Measurements from ENCODE around the gene GNG4.
"Not testable (repeated sequence)": the region's sequence is repeated elsewhere in the genome, so short reads cannot be mapped to it uniquely, and the experiment has no call there.

DNA sequence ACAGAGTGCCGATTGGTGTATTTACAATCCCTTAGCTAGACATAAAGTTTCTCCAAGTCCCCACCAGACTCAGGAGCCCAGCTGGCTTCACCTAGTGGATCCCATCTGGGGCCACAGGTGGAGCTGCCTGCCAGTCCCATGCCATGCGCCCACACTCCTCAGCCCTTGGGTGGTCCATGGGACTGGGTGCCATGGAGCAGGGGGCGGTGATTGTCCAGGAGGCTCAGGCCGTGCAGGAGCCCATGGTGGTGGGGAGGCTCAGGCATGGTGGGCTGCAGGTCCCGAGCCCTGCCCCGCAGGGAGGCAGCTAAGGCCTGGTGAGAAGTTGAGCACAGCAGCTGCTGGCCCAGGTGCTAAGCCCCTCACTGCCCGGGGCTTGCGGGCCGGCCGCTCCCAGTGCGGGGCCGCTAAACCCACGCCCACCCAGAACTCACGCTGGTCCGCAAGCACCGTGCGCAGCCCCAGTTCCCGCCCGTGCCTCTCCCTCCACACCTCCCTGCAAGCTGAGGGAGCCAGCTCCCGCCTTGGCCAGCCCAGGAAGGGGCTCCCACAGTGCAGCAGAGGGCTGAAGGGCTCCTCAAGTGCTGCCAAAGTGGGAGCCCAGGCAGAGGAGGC lies 55.2 kb downstream of the GNG4 start:
- TF ChIP-seq POLR2A (IDR thresholded peaks at IDR 0.05; ENCODE audit: low read depth, low read length); FOXK2 (IDR thresholded peaks at IDR 0.05); EZH2 (IDR thresholded peaks at IDR 0.05; ENCODE audit: borderline replicate concordance, control insufficient read depth, low read depth, low read length); MEF2B (IDR thresholded peaks at IDR 0.05; ENCODE audit: partially characterized antibody, poor library complexity, severe bottlenecking); CHD2 (IDR thresholded peaks at IDR 0.05; ENCODE audit: borderline replicate concordance, low read depth, low read length); JUND (IDR thresholded peaks at IDR 0.05; ENCODE audit: low read depth, low read length); BHLHE40 (IDR thresholded peaks at IDR 0.05; ENCODE audit: borderline replicate concordance in 1 of 2, low read depth in 2 of 2, low read length in 1 of 2); JUNB (IDR thresholded peaks at IDR 0.05); NFYA (IDR thresholded peaks at IDR 0.05; ENCODE audit: borderline replicate concordance, low read depth, low read length): not testable (repeated sequence)
- TF ChIP-seq, protein P1, sequence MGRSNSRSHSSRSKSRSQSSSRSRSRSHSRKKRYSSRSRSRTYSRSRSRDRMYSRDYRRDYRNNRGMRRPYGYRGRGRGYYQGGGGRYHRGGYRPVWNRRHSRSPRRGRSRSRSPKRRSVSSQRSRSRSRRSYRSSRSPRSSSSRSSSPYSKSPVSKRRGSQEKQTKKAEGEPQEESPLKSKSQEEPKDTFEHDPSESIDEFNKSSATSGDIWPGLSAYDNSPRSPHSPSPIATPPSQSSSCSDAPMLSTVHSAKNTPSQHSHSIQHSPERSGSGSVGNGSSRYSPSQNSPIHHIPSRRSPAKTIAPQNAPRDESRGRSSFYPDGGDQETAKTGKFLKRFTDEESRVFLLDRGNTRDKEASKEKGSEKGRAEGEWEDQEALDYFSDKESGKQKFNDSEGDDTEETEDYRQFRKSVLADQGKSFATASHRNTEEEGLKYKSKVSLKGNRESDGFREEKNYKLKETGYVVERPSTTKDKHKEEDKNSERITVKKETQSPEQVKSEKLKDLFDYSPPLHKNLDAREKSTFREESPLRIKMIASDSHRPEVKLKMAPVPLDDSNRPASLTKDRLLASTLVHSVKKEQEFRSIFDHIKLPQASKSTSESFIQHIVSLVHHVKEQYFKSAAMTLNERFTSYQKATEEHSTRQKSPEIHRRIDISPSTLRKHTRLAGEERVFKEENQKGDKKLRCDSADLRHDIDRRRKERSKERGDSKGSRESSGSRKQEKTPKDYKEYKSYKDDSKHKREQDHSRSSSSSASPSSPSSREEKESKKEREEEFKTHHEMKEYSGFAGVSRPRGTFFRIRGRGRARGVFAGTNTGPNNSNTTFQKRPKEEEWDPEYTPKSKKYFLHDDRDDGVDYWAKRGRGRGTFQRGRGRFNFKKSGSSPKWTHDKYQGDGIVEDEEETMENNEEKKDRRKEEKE (IDR thresholded peaks at IDR 0.05) = not testable (repeated sequence)
- TF ChIP-seq, protein P2, sequence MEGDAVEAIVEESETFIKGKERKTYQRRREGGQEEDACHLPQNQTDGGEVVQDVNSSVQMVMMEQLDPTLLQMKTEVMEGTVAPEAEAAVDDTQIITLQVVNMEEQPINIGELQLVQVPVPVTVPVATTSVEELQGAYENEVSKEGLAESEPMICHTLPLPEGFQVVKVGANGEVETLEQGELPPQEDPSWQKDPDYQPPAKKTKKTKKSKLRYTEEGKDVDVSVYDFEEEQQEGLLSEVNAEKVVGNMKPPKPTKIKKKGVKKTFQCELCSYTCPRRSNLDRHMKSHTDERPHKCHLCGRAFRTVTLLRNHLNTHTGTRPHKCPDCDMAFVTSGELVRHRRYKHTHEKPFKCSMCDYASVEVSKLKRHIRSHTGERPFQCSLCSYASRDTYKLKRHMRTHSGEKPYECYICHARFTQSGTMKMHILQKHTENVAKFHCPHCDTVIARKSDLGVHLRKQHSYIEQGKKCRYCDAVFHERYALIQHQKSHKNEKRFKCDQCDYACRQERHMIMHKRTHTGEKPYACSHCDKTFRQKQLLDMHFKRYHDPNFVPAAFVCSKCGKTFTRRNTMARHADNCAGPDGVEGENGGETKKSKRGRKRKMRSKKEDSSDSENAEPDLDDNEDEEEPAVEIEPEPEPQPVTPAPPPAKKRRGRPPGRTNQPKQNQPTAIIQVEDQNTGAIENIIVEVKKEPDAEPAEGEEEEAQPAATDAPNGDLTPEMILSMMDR (IDR thresholded peaks at IDR 0.05 in 2 of 3, conservative IDR thresholded peaks at IDR 0.05 in 1 of 3; ENCODE audit: control insufficient read depth in 2 of 3, extremely low read depth in 1 of 3, insufficient read depth in 1 of 3, low read depth in 3 of 3, low read length in 3 of 3) = not testable (repeated sequence)
- TF ChIP-seq, protein P3, sequence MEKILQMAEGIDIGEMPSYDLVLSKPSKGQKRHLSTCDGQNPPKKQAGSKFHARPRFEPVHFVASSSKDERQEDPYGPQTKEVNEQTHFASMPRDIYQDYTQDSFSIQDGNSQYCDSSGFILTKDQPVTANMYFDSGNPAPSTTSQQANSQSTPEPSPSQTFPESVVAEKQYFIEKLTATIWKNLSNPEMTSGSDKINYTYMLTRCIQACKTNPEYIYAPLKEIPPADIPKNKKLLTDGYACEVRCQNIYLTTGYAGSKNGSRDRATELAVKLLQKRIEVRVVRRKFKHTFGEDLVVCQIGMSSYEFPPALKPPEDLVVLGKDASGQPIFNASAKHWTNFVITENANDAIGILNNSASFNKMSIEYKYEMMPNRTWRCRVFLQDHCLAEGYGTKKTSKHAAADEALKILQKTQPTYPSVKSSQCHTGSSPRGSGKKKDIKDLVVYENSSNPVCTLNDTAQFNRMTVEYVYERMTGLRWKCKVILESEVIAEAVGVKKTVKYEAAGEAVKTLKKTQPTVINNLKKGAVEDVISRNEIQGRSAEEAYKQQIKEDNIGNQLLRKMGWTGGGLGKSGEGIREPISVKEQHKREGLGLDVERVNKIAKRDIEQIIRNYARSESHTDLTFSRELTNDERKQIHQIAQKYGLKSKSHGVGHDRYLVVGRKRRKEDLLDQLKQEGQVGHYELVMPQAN (conservative IDR thresholded peaks at IDR 0.05) = not testable (repeated sequence)
- TF ChIP-seq, protein P4, sequence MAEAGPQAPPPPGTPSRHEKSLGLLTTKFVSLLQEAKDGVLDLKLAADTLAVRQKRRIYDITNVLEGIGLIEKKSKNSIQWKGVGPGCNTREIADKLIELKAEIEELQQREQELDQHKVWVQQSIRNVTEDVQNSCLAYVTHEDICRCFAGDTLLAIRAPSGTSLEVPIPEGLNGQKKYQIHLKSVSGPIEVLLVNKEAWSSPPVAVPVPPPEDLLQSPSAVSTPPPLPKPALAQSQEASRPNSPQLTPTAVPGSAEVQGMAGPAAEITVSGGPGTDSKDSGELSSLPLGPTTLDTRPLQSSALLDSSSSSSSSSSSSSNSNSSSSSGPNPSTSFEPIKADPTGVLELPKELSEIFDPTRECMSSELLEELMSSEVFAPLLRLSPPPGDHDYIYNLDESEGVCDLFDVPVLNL (IDR thresholded peaks at IDR 0.05; ENCODE audit: low read depth, low read length) = not testable (repeated sequence)
